Measurements from ENCODE around the gene ELMO2.

ELMO2 gene, protein sequence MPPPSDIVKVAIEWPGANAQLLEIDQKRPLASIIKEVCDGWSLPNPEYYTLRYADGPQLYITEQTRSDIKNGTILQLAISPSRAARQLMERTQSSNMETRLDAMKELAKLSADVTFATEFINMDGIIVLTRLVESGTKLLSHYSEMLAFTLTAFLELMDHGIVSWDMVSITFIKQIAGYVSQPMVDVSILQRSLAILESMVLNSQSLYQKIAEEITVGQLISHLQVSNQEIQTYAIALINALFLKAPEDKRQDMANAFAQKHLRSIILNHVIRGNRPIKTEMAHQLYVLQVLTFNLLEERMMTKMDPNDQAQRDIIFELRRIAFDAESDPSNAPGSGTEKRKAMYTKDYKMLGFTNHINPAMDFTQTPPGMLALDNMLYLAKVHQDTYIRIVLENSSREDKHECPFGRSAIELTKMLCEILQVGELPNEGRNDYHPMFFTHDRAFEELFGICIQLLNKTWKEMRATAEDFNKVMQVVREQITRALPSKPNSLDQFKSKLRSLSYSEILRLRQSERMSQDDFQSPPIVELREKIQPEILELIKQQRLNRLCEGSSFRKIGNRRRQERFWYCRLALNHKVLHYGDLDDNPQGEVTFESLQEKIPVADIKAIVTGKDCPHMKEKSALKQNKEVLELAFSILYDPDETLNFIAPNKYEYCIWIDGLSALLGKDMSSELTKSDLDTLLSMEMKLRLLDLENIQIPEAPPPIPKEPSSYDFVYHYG

DNA sequence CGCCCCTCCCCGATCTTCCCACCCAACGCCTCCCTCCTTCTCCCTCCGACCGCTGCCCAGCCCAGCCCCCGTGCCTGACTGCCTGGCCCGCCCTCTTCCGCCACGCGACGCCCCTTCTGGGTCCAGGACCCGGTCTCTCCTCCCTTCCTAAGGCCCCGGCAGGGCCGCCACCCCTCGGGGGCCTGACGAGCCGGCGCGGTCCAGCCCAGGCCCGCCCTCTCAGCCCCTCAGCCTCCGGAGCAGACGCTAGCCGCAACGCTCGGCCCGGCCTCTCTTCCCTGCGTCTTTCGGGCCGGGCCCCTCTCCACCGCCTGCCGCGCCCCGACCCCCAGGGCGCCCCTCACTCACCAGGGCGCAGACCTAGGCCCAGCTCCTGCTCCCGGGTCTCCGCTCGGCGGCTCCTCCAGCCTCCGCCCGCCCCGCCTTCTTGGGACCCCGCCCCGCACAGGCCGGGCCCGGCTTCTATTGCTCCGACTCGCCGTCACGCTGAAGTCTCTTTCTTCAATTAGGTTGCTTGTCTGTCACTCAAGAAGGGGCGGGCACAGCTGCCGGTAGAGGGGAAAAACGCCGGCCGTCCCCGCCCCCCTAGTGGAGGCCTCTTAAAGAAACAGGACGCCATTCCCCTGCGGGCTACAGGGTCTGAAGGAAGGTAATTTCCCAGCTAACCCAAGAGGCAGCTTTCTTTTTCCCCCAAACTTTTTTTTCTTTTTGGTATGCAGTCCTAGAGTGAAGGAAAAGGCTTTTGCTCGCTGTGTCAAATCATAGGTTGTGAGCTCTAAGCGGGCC is at the start of gene ELMO2:
ELMO2 (minus strand) TSS at position 416 of the 786 bp plus-strand sequence. CDS start 12,133 bp downstream, outside the sequence.
- DNase-seq, result peak; percentile 96

DNA sequence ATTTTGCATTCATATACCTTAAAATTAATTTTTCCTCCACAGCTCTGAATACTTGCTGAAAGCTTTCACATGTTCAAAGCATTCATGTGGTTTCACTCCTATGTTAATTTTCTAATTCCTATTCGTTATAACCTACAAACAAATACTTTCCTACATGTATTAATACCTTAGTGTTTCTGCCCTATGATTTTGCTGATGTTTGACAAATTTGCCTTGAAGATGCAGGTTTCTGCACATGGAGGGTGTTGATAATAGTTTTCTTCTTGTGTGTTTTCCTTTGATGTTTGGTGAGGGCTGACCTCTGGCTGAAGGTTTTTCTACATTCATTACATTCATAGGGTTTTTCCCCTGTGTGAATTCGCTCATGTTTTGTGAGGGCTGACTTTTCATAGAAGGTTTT is 49.3 kb upstream of the ELMO2 start:
- DNase-seq, result no peak

DNA sequence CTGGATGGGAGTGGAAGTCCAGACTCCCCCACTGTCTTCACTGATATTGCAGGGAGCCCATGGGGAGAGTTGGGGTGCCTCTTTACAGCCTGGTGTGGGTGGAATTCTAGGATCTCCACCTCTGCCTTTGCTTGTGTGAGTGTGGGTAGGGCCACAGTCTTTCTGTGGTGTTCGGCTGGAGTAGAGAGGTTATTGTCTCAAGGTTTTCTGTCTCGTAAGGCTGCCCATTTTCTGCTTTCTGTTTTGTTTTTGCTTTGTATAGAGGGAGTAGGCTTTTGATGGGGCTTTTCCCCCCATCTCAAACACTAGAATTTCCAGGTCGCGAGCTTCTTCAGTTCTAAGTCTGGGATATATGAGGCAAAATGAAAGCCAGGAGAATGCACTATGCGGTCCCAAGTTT is 40.4 kb upstream of the ELMO2 start:
- no peak for DNase-seq

DNA sequence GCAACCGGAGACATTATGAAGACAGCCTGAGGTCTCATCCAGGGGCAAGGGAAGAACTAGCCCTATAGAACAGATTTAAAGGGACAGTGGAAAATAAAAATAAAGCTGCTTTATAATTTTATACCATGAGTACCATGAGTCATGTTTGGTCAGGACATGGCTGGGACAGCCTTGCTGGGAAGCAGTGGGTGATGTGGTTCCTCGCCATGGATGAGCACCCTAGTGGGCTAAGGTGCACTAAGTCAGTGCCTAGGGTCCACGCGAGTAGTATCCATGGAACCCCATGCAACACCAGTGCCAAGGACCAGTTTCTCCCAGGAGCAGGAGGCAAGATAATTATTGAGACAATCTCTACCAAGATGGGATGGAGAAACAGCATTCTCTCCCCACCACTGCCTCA is 33.4 kb upstream of the ELMO2 start:
- DNase-seq, result no peak

DNA sequence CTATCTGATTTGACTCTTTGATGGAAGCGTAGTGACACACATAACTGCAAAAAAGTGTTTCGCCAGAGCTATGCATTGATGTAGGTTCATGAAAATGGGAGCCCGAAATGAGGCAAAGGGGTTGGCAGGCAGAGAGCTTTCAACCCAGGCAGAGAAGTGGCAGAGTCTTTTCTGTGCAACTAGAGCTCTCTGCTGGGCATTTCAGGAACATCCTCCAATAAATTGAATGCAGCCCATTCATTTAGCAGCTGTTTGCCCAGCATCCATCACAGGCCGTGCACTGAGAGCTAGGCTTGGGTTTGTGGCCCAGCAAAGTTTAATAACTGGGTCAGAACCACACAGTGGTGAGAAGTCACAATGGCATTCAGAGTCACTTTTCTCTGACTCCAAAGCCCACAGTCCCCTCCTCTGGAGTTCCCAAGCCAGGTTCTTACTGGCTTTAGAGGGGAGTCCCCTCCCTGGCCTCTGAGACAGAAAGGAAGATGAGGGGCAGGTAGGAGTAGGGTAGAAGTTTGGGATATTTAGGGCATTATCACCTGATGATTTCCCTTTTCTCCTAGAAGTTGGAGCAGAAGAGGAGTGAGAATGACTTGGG is 31.8 kb upstream of the ELMO2 start:
- peak; percentile 25 for DNase-seq

DNA sequence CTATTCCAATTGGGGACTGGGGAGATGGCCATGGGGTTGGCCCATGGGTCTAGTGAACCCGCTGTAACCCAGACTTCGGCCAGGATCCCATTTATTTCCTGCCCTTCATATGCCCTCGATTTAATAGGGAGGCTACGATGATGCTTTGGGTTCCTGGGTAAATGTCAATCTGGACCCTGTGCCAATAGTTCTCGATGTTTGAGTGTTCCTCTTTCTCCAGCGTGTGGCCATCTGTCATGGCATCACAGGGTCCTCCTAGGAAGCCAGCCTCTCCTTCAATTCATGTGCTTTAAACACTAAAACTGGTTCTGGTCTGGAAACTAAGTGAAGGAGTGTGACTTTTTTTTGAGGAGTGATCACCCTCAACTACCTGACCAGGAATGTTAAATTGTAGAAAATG is 28.7 kb upstream of the ELMO2 start:
- no peak for DNase-seq

DNA sequence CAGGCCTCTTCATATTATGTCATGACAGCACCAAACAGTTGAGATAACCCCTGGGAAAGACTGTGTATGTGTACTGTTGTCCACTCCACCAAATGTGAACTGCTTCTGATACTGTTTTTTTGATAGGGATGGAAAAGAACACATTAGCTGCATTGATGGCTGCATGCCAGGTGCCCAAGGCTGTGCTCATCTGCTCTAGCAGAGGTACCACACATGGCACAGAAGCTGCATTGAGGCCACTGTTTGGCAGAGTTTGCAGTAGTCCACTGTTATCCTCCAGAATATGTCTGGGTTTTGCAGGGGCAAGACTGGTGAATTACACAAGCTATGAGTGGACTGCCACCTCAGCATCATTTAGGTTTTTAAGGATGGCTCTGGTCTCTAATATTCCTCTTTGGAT is 28.2 kb upstream of the ELMO2 start:
- DNase-seq, result no peak

DNA sequence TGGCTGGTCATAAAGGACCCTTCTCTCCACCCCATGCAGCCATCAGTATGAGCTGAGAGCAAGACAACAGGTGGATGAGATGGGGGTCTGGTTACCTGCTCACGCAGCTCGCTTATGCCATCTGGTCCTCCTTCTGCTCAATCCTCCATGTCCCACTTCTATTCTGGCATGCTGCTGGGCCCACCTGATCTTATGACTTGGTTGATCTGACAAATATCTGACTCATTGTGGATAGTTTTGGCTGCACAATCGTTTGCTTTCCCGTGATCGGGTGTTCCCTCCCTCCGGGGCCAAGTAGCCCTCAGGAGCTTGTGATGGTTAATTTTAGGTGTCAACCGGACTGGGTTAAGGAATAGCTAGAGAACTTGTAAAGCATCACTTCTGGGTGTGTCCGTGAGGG is 26.6 kb upstream of the ELMO2 start:
- DNase-seq, result no peak

DNA sequence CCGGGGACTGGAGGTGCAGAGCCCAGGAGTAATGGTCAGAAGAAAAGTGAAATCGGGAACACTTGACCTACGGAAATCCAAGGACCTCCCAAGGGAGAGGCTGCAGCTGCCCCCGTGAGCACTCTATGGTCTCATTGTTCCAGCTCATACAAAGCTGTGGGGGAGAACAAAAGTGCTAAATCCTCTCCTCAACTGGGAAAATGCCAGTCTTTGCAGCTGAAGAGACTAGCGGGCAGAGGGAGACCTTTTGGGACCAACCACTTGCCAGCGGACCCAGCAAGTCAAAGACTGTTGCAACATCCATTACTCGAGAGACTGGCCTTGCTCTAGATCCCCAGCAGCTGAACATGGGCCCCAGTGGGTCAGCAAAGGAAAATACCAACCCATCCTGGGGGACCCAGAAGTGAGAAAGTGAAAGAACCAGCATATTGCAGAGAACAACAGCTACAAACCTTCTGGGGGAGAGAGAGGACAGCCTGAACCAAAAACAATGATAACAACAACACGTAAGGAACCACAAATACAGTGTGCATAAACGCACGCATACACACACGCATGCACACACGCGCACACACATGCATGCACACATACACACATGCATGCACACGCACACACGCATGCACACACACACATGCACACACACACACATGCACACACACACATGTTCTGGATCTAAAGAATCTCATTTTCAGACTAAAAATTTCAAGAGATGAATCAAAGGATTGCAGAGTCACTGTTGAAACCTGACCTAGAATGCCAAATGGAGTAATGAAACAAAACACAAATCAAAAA is 24.7 kb upstream of the ELMO2 start:
- no peak for DNase-seq

DNA sequence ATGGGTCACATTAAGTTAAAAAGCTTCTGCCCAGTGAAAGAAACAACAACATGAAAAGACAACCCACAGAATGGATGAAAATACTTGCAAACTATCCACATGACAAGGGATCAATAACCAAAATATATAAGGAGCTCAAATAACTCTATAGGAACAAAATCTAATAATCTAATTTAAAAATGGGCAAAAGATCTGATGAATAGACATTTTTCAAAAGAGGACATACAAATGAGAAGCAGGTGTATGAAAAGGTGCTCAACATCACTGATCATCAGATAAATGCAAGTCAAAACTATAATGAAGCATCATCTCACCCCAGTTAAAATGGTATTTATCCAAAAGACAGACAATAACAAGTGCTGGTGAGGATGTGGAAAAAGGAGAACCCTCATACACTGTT is 21.0 kb upstream of the ELMO2 start:
- DNase-seq, result no peak

DNA sequence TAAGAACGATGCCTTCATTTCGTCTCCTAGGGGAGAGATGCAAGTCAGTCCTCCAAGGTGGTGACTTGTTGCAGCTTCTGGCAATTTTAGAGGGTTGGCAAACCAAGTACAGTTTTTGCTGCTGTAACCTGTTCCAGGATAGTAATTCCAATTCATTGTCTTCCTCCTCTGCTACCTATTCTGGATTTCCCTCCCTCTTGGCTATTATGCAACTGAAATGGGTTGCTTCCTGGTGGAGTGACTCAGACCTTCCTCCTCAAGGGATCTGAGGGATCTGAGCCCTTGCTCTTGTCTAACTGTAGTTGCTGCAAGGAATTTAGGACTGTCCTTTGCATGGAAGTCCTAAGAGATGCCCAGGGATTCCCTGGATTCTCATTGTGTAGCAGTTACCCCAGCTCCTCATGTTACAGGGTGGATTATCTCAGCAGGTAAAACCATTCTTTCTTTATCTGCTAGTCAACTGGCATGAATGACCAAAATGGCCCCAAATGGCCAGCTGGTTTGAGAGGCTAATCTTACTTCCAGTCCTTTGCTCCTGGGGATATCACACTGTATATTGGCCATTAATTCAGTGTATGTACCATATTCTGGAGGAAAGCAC is 17.6 kb upstream of the ELMO2 start:
- no peak for DNase-seq

DNA sequence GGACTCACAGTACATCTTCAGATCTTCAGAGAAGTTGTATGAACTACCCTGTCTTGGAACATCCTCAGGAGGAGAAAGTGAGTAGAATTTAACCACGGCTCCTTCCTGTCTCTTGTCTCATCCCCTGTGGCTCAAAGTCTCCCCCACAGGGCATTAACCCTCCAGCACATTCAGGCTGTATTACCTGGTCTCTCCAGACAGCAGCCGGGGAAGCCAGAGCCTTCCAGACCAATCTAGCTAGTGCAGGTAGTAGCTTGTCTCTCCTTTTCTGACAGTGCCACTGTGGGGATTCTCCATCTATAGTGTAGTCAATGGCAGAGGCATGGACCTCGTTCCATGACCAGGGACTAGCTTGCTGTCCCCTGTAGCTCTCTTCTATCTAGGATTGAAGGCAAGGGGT is 16.9 kb upstream of the ELMO2 start:
- no peak for DNase-seq

DNA sequence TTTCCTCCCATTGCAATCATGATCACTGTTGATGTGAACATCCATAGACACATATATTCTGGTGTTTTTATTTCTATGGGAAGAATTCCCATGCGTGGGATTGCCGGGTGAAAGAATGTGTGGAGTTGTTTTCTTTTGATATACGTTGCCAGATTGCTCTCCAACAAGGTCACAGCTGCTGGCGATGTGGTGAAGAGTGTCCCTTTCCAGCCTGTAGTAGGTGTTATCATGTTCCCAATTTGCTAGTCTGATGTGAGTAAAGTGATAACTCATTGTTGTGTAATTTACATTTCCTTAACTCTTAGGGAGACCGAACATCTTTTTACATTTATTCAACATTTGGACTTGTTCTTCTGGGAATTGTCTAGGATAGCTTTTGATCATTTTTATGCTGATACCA is 14.5 kb upstream of the ELMO2 start:
- DNase-seq, result no peak

DNA sequence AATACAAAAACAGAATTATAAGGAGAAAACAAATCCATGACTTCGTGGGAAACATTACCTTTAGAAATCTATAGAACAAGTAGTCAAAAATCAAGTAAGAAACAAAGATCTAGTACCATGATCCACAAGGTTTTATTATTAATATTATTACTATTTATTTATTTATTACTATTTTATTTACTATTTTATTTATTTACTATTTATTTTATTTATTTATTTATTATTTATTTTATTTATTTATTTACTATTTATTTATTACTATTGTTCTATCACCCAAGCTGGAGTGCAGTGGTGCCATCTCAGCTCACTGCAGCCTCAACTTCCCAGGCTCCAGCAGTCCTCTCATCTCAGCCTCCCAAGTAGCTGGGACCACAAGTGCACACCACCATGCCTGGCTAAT is 13.5 kb upstream of the ELMO2 start:
- DNase-seq, result no peak

DNA sequence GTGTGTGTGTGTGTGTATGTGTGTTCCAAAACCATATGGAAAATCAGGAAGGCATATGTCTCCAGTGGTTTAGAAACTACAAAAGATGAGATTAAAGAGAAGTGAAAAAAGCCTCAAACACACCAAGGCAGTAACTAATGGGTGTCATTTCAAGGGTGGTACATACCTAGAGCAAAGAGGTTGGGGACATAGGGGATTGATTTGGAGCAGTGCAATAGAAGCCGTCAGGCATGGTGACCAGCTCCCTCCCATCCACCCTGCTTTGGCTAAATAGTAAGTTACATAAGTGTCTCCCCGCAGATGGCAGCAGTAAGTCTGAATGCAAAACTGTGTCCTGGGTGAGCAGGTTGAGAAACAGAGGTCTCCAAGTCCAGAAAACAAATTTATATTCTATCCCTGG is 10.4 kb upstream of the ELMO2 start:
- DNase-seq, result no peak

DNA sequence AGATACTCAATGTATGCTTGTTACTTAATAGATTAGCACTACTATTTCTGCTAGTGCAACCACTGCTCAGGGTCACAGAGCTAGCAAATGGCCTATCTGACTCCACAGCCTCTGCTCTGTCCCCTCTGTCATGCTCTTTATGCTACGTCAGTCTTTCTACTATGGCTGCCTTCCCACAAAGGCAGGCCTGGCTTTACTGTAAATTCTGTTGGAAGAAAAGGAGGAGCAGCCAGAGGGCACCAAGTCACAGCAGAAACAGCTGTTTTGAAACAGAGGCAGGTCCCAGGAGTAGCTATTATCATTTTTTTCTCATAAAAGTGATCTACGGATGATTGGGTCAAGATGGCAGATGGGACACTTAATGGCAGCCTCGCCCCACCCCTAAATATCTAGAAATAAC is 10.0 kb upstream of the ELMO2 start:
- no peak for DNase-seq

DNA sequence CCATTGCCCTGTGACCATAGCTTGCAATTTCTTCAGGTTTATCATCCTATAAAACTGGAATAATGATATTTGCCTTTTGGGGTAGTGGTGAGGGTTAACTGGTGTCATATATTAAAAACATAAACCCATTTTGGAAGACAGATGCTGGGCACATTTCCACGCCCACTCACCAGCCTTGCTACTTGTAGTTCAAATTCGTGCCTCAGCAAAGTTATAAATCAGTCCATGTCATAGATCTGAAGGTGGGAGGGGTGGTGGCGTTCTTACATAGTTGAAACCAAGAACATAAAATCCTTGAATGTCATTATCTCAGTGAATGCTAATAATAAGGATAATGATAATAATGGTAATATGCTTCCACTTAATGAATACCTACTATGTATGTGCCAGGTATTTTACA is 9.4 kb upstream of the ELMO2 start:
- DNase-seq, result no peak

DNA sequence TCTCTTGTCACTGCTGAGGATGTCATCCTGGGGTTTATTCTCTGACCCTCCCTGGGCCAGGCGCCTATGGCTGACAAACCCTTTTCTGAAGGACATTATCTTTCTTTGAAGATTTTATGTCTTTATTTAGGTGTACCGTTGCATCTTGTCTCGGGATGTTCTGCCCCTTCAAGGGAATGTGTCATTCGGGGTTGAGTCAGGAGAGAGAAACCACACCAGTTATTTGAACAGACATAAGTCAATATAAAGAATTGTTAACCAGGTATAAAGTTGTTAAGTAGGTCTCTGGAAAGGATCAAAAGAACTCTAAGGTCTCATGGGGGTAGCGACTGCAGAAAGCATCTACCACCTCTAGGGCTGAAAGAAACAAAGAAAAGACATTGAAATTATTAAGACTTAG is 8.2 kb upstream of the ELMO2 start:
- DNase-seq, result no peak

DNA sequence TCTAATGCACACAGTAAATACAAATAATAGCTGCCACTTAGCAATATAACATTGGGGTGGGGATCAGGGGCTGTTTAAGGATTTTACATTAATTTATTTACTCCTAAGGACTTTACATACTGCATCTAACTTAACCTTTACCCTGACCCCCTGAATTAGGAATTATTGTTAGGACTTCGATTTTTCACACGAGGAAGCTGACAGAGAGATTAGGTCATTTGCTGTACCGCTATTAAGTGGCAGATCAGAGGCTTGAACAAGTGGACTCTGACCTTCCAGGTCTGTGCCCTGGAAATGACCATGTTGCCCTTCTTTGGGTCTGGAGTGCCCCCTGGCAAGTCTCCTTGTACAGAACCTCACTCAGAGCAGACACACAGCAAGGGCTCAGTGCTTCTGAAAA is 5.2 kb upstream of the ELMO2 start:
- no peak for DNase-seq

DNA sequence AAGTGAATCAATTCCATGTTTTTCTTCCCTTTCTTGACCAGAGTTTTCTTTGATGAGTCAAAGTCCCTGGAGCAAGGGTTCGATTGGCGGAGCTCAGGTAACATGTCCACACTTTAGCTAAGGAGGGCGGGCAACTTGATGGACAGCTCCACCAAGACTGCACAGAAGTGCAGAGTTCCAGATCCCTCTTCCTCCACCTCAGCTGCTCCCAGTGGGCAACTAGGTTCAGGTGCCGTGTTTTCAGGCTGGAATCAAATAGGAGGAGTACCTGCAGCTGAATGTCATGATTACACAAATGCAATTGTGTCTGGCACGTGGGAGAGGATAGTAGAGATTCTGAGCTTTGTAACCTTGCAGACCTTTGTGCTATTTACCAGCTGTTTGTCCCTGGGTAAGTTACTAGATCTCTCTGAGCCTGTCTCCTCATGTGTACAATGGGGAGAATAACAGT is 1.9 kb upstream of the ELMO2 start:
- no peak for DNase-seq

DNA sequence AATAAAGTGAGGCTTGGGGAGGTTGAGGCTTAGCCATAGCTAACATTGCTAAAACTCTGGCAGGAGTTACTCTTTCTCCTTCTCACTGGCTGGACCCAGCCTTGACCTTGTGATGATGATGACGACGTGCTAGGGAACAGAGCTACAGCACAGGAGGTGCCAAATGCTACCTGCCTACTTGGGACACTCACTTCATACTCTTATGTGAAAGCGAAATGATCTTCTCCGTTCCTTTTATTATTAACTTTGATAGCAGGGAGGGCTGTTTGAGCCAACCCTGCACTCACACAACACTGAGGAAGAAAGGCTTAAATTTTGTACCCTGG is 1.2 kb upstream of the ELMO2 start:
- no peak for DNase-seq

DNA sequence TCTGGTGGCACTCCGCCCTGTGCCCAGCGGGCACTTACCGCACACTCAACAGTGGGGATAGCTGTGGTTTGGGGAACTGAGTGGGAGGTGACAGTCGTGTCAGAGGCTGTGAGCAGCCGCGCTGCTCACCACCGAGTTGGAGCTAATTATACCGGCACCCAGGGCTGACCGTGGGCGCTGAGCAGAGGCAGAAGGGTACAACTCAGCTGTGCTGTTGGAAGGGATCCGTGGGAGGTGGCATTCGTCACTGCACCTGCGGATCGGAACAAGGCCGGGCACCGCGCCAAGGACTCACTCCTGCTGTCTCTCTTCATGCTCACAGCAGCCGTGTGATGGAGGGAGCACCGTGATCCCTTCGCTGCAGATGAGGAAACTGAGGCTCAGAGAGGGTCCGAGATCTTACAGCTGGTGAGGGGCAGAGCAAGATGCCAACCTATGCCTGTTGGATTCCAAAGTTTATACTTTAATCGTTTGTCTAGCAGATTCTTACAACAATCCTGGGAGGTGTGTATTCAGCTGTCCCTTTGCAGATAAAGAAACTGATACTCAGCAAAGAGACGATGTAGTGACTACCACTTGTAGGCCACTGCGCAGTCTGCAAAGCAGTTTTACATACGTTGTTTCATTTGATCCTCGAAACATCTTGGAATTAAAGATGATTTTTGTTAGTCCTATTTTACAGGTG is 713 bp upstream of the ELMO2 start:
- DNase-seq, result peak; percentile 91

Data from COR-L47 (cell line).